ENCODE measurements around the gene NUDT15. TPM values are rescaled to one million over a fixed set of nuclear protein-coding genes. Genes with fewer than 3 reads are reported as not detected.

The NUDT15 gene
- polyA plus RNA-seq, 3 donors, result 5.1 to 13.3 (median 12.6) TPM

- Mint-ChIP-seq H3K9me3 (peaks cover 36 to 53% (median 49%) of the 10 kb centered on the region in 7 donors), H3K27ac (no peak overlapping the region), H3K36me3 (peaks cover 89 to 98% of the 10 kb centered on the region in 2 donors), H3K4me1 (no peaks in the 10 kb centered on the region), H3K4me3 (no peak overlapping the region), H3K27me3 (ENCODE audit: low read depth in 3 of 3) (no peaks in the 10 kb centered on the region)
- Histone ChIP-seq H2AFZ (ENCODE audit: insufficient read depth, low read depth, low read length, poor library complexity, severe bottlenecking) (no peak overlapping the region), H3K4me1 (ENCODE audit: control insufficient read depth in 1 of 2, insufficient read depth in 2 of 2, low read length in 2 of 2) (no peaks in the 10 kb centered on the region), H4K20me1 (ENCODE audit: insufficient read depth, low read length) (no peaks in the 10 kb centered on the region), H3K36me3 (replicated peaks in 1 of 2; ENCODE audit: control insufficient read depth in 1 of 2, insufficient read depth in 2 of 2, low read length in 2 of 2) (peaks cover 89 to 99% of the 10 kb centered on the region in 2 donors), H3K27ac (ENCODE audit: low read depth in 1 of 2, low read length in 2 of 2) (no peak overlapping the region), H3K27me3 (ENCODE audit: control insufficient read depth in 2 of 2, insufficient read depth in 2 of 2, low read length in 2 of 2) (no peaks in the 10 kb centered on the region), H3K9ac (ENCODE audit: insufficient read depth, low read length, poor library complexity, severe bottlenecking) (no peak overlapping the region), H3K4me3 (replicated peaks in 1 of 3; ENCODE audit: low read depth in 2 of 3, low read length in 3 of 3) (no peak overlapping the region), H3K79me2 (ENCODE audit: insufficient read depth, low read length) (no peaks in the 10 kb centered on the region), H3K9me3 (replicated peaks in 1 of 2; ENCODE audit: control insufficient read depth in 1 of 2, insufficient read depth in 1 of 2, low read length in 2 of 2) (peaks cover 37 to 63% of the 10 kb centered on the region in 2 donors), H3K4me2 (replicated peaks; ENCODE audit: extremely low read depth, low read length, poor library complexity, severe bottlenecking) (no peak overlapping the region)
- no peak for DNase-seq
- intact Hi-C loops (cut with micrococcal nuclease), result no loop called here
- WGBS (ENCODE audit: insufficient coverage), result 100% methylated on average over 1 of the region's 2 CpGs
- TF ChIP-seq CTCF (IDR thresholded peaks at IDR 0.05), result no peak
These were observed 36.5 kb downstream of the NUDT15 start for GRCh38 chr13:48074006-48074405.

- H3K4me3 ChIP-seq (replicated peaks in 1 of 3; ENCODE audit: low read depth in 2 of 3, low read length in 3 of 3), result no peak overlapping the region
- no peak for TF ChIP-seq CTCF (IDR thresholded peaks at IDR 0.05)
- H3K9ac ChIP-seq (ENCODE audit: insufficient read depth, low read length, poor library complexity, severe bottlenecking), result no peak overlapping the region
- no peaks in the 10 kb centered on the region for H3K27me3 ChIP-seq (ENCODE audit: control insufficient read depth in 2 of 2, insufficient read depth in 2 of 2, low read length in 2 of 2)
- Mint-ChIP-seq H3K4me1 (no peaks in the 10 kb centered on the region), H3K9me3 (peaks cover 4 to 15% (median 11%) of the 10 kb centered on the region in 7 donors), H3K27ac (peak overlapping the region in 1 of 7 donors; percentile 5), H3K4me3 (no peak overlapping the region), H3K27me3 (ENCODE audit: low read depth in 3 of 3) (no peaks in the 10 kb centered on the region), H3K36me3 (peaks cover 89 to 95% of the 10 kb centered on the region in 2 donors)
- H3K27ac ChIP-seq (ENCODE audit: low read depth in 1 of 2, low read length in 2 of 2), result no peak overlapping the region
- H3K36me3 ChIP-seq (replicated peaks in 1 of 2; ENCODE audit: control insufficient read depth in 1 of 2, insufficient read depth in 2 of 2, low read length in 2 of 2), result peaks cover 90 to 97% of the 10 kb centered on the region in 2 donors
- WGBS (ENCODE audit: insufficient coverage), result 50% methylated on average over 2 of the region's 2 CpGs
- peaks cover 5% of the 10 kb centered on the region for H4K20me1 ChIP-seq (ENCODE audit: insufficient read depth, low read length)
- no peaks in the 10 kb centered on the region for H3K4me1 ChIP-seq (ENCODE audit: control insufficient read depth in 1 of 2, insufficient read depth in 2 of 2, low read length in 2 of 2)
- H3K79me2 ChIP-seq (ENCODE audit: insufficient read depth, low read length), result no peaks in the 10 kb centered on the region
- intact Hi-C loops (cut with micrococcal nuclease), result no loop called here
- peak in 1 of 3 donors; percentile 12 for DNase-seq
- H3K4me2 ChIP-seq (replicated peaks; ENCODE audit: extremely low read depth, low read length, poor library complexity, severe bottlenecking), result no peak overlapping the region
- H2AFZ ChIP-seq (ENCODE audit: insufficient read depth, low read depth, low read length, poor library complexity, severe bottlenecking), result no peak overlapping the region
- H3K9me3 ChIP-seq (replicated peaks in 1 of 2; ENCODE audit: control insufficient read depth in 1 of 2, insufficient read depth in 1 of 2, low read length in 2 of 2), result peaks cover 8 to 21% of the 10 kb centered on the region in 2 donors
These were observed 40.7 kb downstream of the NUDT15 start for GRCh38 chr13:48078251-48078656.
